ENCODE data around the gene PID1.

PID1 gene

DNA sequence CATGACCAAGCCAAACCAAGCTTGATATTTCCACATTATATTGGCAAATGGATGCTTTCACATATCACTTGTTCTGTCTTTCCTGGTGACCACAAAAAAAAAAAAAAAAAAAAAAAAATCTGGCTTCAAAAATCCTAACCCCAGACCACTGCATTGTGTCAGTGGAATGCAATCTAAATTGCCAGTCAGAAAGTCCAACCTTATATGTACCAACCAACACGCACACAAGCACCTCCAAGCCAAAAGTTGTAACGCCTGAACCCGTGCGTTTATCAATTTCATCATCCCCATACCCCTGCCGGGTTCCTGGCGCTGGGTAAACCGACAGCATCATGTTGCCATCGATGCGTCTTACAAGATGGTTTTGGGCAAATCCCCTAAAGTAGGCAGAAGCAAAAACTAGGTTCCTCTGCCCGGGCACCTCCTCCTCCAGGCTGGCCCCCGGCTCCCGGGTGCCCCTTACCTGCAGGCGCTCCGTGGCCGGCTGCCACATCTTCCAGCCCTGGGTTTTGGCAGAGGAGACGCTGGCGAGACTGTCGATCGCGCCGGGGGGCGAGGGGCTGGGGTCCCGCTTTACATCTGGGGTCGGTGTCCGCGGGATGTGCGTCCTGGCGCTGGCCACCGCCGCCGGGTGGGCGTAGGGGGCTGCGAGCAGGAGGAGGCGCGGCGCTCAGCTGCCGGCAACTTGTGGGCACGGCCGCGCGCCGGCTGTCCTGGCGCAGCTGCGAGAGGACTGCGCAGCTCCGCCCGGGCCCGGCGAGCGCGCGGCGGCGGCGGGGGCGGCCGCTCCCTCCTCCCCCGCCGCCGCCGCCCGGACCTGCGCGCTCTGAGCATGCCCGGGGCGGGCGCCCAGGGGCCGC lies at the start of gene PID1:
Gene PID1, minus strand, starts transcription at position 737 of the 860 bp plus-strand sequence. Its CDS starts 244 bp downstream, at position 493.
- DNase-seq (ENCODE audit: low spot score), result no peak
- TF ChIP-seq, protein P1, sequence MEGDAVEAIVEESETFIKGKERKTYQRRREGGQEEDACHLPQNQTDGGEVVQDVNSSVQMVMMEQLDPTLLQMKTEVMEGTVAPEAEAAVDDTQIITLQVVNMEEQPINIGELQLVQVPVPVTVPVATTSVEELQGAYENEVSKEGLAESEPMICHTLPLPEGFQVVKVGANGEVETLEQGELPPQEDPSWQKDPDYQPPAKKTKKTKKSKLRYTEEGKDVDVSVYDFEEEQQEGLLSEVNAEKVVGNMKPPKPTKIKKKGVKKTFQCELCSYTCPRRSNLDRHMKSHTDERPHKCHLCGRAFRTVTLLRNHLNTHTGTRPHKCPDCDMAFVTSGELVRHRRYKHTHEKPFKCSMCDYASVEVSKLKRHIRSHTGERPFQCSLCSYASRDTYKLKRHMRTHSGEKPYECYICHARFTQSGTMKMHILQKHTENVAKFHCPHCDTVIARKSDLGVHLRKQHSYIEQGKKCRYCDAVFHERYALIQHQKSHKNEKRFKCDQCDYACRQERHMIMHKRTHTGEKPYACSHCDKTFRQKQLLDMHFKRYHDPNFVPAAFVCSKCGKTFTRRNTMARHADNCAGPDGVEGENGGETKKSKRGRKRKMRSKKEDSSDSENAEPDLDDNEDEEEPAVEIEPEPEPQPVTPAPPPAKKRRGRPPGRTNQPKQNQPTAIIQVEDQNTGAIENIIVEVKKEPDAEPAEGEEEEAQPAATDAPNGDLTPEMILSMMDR (IDR thresholded peaks at IDR 0.05; ENCODE audit: borderline replicate concordance, control extremely low read depth, extremely low read depth, insufficient read depth, missing control alignments), result no peak

DNA sequence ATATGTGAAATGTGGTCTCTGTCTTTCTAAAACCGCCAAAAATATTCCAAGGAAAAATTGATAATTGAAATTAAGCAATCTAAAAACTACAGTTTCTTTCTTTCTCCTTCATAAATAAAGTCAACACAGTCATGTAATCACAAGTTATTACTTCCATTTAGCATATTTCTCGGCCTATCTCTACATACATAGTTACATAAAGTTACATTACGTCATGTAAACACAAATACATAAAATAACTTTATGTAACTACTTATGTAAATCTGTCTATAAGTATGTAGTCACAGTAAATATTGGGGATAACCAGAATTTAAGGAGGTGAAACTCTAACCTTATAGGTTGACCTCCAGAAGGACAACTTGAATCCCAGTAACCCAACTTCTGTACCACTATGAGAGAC lies 48.5 kb upstream of the PID1 start:
- in situ Hi-C loops (cut with MboI; ENCODE audit: low sequenced_read_pairs, unreplicated experiment), result no loop called here
- TF ChIP-seq, protein P1 (IDR thresholded peaks at IDR 0.05; ENCODE audit: borderline replicate concordance, control extremely low read depth, extremely low read depth, insufficient read depth, missing control alignments), result no peak
- DNase-seq (ENCODE audit: low spot score), result no peak

More for the DNA sequence above, at the start of gene PID1:
- in situ Hi-C loops (cut with MboI; ENCODE audit: low sequenced_read_pairs, unreplicated experiment), result no loop called here

DNA sequence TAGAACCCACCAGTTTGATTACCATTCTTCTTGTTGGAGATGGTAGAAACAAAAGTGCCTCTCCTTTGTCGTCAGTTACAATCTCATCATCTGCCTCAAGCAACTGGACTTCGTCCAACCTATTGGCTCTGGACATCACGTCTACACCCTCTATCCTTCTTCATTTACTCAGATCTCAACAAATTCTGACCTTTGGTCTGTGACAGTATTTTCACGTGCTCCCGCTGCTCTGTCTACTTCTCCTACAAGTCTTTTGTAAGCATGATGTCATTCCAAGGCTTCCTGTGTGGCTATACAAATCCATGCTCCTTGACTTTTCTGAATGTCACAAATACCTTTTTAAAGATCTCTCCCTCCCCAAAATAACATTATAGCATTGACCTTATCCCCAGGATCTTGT lies 43.0 kb upstream of the PID1 start:
- DNase-seq (ENCODE audit: low spot score), result no peak
- in situ Hi-C loops (cut with MboI; ENCODE audit: low sequenced_read_pairs, unreplicated experiment), result no loop called here
- TF ChIP-seq, protein P1 (IDR thresholded peaks at IDR 0.05; ENCODE audit: borderline replicate concordance, control extremely low read depth, extremely low read depth, insufficient read depth, missing control alignments), result no peak

DNA sequence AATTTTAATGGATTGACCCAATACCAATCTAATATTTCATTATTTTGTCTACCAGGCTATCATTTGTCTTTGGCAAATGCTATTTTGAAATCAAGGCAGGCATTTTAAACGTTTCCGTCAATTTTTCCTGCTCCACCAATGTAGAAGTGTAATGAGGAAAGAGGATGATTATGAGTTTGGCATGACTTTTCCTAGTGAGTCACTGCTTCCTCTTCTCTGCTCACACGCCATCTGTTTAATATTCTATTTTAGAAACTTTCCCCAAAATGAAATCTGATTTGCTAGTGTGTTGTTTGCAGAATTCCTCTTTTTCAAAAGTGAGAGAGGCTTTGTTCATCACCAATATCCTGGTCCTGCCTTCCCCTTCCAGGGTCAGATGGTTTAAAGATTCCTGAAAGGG lies 42.5 kb upstream of the PID1 start:
- DNase-seq (ENCODE audit: low spot score), result no peak
- in situ Hi-C loops (cut with MboI; ENCODE audit: low sequenced_read_pairs, unreplicated experiment), result no loop called here
- TF ChIP-seq, protein P1 (IDR thresholded peaks at IDR 0.05; ENCODE audit: borderline replicate concordance, control extremely low read depth, extremely low read depth, insufficient read depth, missing control alignments), result no peak

GRCh38 chr2:229301237-229301636 lies 30.1 kb upstream of the PID1 start:
- TF ChIP-seq, protein P1 (IDR thresholded peaks at IDR 0.05; ENCODE audit: borderline replicate concordance, control extremely low read depth, extremely low read depth, insufficient read depth, missing control alignments), result no peak
- DNase-seq (ENCODE audit: low spot score), result no peak
- in situ Hi-C loops (cut with MboI; ENCODE audit: low sequenced_read_pairs, unreplicated experiment), result no loop called here

GRCh38 chr2:229300790-229301189 lies 29.7 kb upstream of the PID1 start:
- in situ Hi-C loops (cut with MboI; ENCODE audit: low sequenced_read_pairs, unreplicated experiment), result no loop called here
- TF ChIP-seq, protein P1 (IDR thresholded peaks at IDR 0.05; ENCODE audit: borderline replicate concordance, control extremely low read depth, extremely low read depth, insufficient read depth, missing control alignments), result no peak
- no peak for DNase-seq (ENCODE audit: low spot score)
